ENCODE data around the gene CCNK.

- TF ChIP-seq EZH2 (IDR thresholded peaks at IDR 0.05) (no peak), POLR2AphosphoS5 (IDR thresholded peaks at IDR 0.05; ENCODE audit: borderline replicate concordance, low read depth, low read length) (no peak)
Measured at GRCh38 chr14:99435327-99435726, 45.9 kb upstream of the CCNK start.
